ENCODE measurements around the gene SURF1.
A peak's percentile ranks its signal among the peaks of the same experiment; 100 is the strongest.
"Not testable (repeated sequence)": the region's sequence is repeated elsewhere in the genome, so short reads cannot be mapped to it uniquely, and the experiment has no call there.

Gene SURF1, protein sequence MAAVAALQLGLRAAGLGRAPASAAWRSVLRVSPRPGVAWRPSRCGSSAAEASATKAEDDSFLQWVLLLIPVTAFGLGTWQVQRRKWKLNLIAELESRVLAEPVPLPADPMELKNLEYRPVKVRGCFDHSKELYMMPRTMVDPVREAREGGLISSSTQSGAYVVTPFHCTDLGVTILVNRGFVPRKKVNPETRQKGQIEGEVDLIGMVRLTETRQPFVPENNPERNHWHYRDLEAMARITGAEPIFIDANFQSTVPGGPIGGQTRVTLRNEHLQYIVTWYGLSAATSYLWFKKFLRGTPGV

GRCh38 chr9:133356391-133357091 lies at the start of gene SURF1, which contains the start of gene SURF2:
Gene SURF1 (minus strand): TSS chr9:133356487. CDS start chr9:133356453, 34 bp downstream.
Gene SURF2 (plus strand): TSS chr9:133356550. CDS start chr9:133356593, 43 bp downstream.
- DNase-seq = peak; percentile 96

DNA sequence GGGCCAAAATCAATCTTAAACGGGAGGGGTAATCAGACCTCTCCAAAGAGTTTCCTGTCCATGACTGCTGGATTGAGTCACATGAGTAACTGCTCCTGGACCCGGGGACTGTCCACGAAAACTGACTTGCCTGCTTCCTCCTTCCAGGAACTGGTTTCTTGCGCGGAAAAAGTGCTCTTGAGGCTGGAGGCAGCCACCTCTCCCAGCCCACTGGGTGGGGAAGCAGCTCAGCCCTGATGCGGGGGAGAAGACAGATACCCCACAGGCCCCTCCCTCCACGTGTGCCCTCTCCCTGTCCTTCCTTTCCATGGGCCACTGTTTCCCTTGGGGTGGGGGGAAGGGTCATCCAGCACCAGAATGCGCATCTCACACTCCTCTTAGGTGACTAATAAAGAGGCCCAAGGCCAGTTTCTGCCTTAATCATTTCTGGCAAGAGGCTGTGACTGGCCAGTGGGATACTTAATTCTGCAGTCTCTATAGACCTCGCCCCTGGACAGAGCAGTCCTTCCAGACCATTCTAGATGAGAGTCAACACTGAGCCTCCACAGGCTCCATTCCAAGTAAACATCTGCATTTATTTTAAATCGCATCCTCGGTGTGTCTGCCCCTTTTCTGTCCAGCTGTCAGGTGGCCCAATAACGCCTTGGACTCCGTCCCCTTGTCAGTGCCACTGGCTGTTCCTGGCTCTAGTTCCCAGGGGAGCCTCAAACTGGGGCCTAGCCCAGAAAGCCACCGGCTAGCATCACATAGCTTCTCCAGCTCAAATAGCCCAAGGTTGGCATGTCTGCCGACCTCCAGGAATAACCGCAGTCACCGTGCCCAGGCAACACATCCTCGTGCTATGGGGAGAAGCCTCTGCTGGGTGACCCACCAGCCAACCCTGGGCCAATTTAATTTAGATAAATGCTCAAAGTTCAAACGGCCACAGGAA lies 49.5 kb upstream of the SURF1 start:
- DNase-seq = no peak

GRCh38 chr9:133404454-133405002 lies 48.2 kb upstream of the SURF1 start:
- no peak for DNase-seq

- DNase-seq = peak; percentile 72
Measured at GRCh38 chr9:133403766-133404453, 47.6 kb upstream of the SURF1 start.

GRCh38 chr9:133402689-133403088 lies 46.4 kb upstream of the SURF1 start:
- DNase-seq = no peak

GRCh38 chr9:133401588-133401987 lies 45.3 kb upstream of the SURF1 start:
- peak; percentile 27 for DNase-seq

- DNase-seq = no peak
Measured at GRCh38 chr9:133400292-133400691, 44.0 kb upstream of the SURF1 start.

DNA sequence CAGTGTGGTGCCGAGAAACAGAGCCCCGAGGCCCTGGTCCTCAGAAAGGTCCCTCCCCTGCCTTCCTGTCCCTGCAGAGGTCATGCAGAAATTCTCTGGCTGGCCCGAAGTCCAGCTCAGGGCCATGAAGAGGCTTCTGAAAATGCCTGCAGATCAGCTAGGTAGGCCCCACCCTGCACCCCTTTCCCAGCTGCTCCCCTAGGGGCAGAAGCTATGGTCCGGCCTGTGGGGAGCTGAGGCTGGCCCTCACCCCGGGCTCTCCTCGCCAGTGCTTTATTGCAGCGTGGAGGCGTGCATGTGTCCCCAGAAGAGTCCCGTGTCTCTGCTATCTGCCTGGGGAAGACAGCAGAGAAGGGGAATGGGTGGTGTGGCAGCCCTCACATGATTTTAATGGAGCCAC lies 41.6 kb upstream of the SURF1 start:
- DNase-seq = no peak

DNA sequence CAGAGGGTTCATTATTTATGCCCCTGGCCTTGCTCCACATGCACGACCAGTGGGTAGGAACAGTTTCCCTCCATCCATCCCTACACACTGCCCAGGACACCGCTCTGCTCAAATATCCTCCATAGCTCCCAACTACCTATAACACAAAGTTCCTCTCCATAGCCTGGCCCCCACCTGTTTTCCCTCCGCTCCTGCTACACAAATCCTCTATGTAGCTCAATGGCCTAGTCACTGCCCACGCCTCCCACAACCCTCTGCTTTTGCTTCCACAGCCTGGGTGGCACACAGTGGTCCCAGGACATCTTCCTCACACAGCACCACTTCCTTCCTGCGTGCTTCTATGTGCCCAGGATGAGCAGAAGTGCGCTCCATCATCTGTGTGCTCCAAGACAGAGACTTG lies 41.1 kb upstream of the SURF1 start:
- no peak for DNase-seq

GRCh38 chr9:133396952-133397351 lies 40.7 kb upstream of the SURF1 start:
- peak; percentile 46 for DNase-seq

- no peak for DNase-seq
Measured at GRCh38 chr9:133394687-133395271, 38.5 kb upstream of the SURF1 start.

GRCh38 chr9:133393399-133393798 lies 37.1 kb upstream of the SURF1 start:
- no peak for DNase-seq

DNA sequence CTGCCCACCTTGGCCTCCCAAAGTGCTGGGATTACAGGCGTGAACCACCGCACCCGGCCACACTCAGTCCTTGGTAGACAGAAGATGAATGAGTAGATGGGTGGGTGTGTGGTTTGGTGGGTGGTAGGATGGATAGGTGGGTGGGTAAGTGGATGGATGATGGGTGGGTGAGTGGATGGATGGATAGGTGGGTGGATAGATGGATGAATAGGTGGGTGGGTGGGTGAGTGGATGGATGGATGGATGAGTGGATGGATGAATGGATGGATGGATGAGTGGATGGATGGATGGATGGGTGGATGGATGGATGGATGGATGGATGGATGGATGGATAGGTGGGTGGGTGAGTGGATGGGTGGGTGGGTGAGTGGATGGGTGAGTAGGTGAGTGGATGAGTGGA lies 36.0 kb upstream of the SURF1 start:
- not testable (repeated sequence) for DNase-seq

GRCh38 chr9:133391449-133391848 lies 35.2 kb upstream of the SURF1 start:
- not testable (repeated sequence) for DNase-seq

- DNase-seq = no peak
Measured at GRCh38 chr9:133390713-133391112, 34.4 kb upstream of the SURF1 start.

DNA sequence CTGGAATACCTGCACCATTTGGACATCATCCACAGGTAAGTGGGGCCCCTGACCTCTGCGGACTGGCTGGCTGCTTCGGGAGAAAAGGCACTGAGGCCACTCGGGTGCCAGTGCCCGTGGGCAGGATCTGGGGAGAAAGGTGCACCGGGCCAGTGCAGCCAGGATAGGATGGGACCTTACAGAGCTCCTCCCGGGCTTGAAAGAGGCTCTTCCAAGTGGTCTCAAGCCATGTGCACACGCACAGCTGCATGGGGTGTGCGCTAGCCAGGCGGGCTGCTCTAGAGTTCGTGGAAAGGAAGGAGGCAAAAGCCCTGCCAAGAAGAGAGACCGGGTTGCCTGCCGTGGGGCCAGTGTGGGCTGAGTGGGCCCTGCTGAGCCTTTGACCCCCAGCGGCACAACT lies 33.3 kb upstream of the SURF1 start:
- DNase-seq = no peak

DNA sequence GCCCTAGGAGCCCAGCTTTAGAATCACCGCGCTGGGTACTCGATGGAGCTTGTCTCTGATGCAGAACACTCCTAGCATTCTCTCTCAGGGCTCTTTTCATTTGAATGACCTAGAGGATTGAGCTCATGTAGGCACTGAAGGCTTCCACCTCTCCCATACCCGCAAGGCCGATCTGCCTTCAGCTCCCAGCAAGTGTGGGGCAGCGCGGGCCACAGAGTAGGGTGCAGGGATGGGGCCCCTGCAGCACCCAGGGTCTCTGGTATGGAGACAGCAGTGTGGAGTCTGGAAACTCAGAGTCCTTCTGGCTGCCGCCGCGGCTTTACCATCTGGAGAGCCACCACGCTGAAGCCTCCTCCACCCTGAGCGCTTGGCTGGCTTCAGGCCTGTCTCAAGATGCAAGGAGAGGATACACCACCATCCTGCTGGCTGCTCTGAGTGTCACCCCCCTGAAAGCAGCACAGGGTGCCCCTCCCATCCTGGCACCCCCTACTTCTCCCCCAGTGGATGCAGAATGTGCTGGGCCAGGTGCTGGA lies 32.8 kb upstream of the SURF1 start:
- no peak for DNase-seq

DNA sequence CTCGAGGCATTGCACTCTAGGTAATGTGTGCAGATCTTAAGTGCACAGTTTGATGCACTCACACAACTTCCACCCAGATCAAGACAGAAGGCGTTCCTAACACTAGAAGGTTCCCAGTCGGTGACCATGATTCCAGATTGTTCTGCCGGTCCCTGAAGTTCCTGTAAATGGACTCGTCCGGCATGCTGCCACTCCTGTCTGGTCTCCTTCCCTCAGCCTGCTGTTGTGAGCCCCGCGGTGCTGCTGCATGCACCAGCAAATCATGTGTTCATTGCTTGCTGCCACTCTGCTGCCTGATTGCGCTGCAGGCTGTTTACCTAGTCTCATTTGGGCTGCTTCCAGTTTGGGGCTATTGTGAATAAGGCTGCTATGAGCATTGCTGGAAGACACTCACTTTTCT lies 31.4 kb upstream of the SURF1 start:
- DNase-seq = no peak

- DNase-seq = no peak
Measured at GRCh38 chr9:133386338-133386737, 30.1 kb upstream of the SURF1 start.

DNA sequence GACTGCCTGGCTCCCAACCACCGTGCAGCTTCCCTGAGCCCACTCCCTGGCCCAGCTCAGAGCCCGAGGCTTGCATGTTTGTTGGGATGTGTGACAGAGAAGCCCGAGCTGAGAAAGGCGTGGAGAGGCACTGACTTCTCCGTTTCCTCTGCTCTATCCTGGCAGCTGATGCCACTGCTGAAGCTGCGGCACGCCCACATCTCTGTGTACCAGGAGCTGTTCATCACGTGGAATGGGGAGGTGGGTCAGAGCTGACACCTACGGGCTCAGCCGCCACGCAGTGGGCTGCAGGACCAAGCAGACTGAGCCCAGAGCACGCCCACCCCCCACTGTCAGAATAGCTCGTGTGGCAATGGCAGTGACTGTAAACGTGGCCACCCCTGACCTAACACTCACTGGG lies 29.2 kb upstream of the SURF1 start:
- no peak for DNase-seq

- no peak for DNase-seq
Measured at GRCh38 chr9:133384736-133385321, 28.5 kb upstream of the SURF1 start.

Measured in hematopoietic multipotent progenitor cell treated with erythropoietin and hydrocortisone succinate and interleukin-3 and kit ligand, for 4 days (in vitro differentiated cells).